HG03442 (cell line): ENCODE results near the gene UBB.

ENCODE experiments used
- ATAC-seq: cut with Tn5 transposase; IDR thresholded peaks from one replicate; pipeline ENCODE4 v1.9.1; 2021; ENCODE audit warnings: mild to moderate bottlenecking, moderate library complexity; ENCODE audit not compliant: unreplicated experiment

The UBB gene

DNA sequence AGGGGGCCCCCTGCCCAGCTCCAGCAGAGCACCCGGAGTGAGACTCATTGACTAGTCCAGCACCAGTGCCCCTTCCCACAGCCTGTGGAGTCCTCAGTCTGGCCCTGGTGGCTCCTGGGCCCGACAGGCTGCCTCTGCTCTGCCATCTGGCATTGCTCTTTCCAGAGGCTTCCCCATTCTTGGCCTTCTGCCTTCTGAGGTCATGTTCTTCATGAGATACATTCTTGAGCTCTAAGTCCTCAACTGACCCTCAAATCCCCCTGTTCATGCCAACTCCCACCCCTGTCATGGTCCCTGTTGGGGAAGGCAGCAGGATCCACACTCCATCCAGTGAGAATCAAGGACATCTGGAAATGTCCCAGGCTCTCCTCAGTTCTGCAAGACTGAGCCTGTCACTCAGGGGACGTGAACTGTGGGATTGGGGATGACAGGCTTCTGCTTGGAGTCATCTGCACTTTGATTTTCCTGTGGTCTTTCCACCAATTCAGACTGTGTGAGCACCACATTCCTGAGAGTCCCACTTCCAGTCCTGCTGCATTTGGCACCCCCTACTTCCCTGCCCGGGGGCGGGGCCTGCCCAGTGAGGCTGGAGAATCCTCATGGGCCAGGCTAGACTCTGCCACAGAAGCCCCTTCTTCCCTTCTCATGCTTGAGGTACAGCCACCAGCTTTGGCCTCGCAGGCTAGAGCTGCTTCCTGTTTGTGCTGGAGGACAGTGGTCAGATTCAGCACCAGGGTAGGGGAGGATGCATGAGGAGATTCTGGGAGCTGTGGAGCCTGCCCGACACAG, 37.2 kb downstream of the UBB start:
- no peak for ATAC-seq

DNA sequence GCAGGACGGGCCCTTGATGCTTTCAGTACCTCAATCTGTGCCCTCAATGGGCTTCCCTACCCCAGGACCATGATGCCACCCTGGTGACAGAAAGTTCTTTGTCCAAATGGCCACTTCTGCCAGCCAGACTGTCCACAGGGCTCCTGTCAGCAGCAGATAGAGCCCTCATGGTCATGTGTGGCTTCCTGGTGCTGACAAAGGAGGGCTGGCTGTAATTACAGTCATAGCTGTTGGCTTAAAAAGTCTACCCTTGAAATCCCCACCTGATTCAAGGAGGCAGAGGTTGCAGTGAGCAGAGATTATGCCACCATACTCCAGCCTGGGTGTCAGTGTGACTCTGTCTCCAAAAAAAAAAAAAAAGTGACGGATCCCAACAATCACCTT, 37.8 kb downstream of the UBB start:
- no peak for ATAC-seq

DNA sequence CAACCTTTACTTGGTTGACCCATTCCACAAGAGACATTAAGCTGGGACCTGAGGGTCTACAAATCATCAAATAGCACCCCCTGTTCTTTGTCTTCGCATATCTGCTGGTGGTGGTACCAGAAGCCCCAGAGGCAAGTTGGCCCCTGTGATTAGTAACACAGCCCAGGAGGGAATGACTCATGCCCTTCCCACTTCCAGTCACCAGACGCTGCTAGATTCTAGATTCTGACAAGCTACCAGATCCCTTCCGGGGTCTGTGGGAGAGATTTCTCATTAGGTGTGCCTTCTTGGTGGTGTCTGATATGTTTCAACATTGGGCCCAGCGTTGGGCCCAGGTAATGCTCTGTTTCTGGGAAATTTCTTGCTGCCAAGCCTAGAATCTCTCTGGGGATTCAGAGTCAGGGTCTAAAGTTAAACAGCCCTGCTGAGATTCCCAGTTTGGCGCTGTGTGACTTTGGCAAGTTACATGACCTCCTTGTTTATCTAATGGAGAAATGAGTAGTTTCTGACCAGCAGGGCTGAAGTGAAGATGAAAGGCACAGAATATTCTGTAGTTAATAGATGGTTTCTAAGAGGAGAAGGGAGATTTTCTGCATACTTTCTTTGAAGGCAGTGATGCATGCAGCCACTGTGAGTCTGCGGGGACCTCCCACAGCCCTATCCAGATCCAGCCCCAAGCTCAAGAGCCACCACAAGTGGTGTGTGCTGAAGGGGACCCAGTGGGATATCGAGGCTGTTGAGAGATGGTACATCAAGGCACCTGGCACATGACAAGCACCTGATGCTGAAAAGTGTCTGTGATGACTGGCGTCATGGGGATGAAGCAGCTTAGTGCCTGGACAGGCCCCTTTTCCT, 38.4 kb downstream of the UBB start:
- ATAC-seq, result peak; percentile 33

DNA sequence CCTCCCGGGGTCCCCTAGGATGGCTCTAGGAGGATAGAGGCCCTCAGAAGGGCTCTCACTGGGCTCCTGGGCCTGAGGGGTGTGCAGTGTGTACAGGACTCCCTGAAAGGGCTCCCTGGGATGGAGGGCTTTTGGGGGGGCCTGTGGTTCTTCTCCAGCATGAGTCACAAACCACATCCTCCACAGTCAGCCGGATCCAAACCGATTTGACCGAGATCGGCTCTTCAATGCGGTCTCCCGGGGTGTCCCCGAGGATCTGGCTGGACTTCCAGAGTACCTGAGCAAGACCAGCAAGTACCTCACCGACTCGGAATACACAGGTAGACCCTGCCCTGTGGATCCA, 39.0 kb downstream of the UBB start:
- peak; percentile 11 for ATAC-seq

DNA sequence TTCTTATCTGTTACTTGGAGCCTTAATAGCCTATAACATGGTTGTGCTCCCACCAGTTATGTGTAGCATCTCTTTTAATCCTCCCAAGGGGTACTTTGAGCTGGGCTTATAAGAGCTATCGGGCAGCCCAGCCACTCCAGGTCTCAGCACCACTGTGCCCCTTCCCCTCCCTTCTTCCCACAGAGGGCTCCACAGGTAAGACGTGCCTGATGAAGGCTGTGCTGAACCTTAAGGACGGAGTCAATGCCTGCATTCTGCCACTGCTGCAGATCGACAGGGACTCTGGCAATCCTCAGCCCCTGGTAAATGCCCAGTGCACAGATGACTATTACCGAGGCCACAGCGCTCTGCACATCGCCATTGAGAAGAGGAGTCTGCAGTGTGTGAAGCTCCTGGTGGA, 41.5 kb downstream of the UBB start:
- ATAC-seq, result no peak

DNA sequence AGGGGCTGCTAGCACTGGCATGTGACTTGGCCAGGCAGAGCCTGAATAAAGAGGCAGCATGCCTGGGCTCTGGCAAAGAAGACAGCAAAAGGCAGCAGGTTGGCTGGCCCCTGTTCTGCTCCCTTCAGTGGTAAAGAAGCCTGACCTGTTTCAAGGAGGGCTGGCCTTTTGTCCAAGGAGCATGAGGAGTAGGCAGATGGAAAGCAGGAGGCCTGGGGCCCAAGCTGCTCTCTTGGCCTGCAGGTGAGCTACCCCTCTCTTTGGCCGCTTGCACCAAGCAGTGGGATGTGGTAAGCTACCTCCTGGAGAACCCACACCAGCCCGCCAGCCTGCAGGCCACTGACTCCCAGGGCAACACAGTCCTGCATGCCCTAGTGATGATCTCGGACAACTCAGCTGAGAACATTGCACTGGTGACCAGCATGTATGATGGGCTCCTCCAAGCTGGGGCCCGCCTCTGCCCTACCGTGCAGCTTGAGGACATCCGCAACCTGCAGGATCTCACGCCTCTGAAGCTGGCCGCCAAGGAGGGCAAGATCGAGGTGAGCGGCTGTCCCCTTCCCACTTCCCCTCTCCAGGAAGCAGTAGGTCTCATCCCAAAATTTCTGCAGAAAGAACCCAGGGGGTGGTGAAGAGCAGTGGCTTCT, 42.5 kb downstream of the UBB start:
- no peak for ATAC-seq

DNA sequence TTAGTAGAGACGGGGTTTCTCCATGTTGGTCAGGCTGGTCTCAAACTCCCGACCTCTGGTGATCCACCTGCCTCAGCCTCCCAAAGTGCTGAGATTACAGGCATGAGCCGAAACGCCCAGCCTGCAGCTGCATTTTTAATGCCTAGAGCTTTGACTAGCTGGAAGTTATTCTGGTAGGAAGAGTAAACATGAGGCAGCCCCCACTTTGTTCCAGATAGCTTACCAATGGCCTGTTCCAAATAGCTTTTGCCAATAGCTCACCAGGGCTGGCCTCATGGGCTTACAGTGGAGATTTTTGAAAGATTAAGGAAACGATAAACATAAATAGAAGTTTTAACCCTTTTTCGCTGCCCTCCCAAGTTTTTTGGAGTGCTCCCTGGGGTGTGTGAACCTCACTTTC, 44.3 kb downstream of the UBB start:
- no peak for ATAC-seq

DNA sequence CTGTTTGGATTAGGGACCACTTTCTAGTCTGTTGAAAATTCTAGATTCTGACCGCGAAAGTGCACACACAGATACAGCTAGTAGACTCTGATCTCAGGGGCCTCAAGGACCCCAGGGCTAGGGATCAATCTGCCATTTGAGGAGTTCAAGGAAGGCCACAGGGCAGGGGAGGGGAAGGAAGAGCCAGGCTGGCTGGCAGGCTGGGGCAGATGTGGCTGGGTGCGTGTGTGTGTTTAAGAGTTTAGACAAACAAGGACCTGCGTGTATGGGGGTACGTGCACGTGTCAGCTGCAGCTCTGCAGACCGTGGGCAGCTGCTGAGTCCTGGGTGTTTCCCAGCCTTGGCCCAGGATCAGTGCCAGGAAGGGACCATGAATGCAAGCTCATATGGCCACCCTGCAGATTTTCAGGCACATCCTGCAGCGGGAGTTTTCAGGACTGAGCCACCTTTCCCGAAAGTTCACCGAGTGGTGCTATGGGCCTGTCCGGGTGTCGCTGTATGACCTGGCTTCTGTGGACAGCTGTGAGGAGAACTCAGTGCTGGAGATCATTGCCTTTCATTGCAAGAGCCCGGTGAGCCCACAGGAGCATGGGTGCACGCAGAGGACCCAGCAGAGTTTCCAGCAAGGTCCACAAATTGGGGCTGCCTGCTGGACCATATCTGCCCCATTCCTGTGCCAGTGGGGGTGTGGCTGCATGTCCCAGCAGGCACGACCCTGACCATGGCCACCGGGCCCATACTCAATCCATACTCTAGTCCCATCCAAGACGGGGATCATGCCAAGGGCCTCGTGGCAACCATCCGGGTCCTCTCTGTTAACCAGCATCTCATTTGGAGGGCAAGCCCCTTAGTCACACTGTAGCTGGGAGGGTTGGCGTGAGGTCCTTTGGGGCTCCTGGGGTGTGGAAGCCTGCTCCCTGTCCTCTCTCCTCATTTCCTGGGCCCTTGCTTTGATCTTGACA, 45.1 kb downstream of the UBB start:
- no peak for ATAC-seq

DNA sequence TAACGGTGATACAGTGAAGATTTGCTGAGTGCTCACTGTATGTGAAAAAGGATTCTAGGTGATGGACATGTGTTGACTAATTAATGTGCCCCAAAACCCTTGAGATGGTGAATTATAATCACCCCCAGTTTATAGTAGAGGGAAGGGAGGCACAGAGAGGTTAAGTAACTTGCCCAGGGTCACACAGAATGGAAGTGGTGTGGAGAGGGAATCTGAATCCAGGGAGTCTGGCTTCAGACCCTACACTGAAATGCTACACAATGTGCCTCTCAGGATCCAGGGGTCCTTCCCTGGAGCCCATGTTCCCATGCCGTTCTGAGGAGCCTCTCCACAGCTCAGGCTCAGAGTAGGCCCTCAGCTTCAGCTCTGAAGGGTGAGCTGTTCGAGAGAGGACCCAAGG, 46.1 kb downstream of the UBB start:
- no peak for ATAC-seq

DNA sequence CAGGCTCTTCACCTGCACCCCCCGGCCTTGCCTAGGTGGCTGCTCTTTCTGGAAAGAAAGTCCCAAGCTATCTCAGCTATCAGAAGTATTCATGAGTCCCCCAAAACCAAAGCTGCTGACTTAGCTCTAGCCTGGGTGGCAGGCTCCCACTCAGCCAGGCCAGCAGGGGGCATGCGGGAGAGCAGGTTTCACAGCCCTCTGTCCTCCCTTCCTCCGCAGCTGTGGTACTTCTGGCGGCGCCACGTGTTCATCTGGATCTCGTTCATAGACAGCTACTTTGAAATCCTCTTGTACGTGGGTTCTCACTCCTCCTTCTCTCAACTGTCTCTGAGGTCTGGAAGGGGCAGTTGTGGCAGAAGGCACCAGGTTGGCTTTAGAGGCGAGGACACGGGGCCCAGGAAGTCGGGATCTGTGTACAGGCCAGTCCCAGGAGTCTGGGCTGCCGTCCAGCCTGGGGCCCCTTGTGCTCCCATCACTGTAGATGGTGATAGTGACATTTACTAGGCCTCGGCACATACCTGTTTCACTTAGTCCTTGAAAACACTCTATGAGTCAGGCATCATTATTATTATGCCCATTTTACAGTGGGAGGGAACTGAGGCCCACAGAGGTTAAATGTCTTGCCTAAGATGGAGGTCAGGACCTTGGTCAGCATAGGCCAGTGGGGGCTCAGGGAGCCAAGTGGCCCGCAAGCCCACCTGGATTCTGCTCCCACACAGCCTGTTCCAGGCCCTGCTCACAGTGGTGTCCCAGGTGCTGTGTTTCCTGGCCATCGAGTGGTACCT, 47.4 kb downstream of the UBB start:
- no peak for ATAC-seq

DNA sequence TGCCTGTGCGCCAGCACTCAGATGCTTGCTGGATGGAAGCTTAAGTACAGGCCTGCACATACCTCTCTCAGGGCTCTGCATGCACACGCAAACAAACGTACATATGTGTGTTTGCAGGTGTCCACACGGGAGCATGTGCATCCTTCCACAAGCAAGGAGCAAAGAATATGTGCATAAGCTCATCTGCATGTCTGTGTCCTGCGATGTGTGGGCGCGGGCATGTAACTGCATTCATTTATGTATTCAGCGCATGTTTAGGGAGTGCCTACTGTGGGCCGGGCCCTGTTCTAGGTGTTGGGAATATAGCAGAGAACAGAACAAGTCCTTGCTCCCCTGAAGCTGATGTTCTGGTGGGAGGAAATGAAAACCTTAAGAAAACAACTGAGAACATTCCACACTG, 48.2 kb downstream of the UBB start:
- no peak for ATAC-seq

DNA sequence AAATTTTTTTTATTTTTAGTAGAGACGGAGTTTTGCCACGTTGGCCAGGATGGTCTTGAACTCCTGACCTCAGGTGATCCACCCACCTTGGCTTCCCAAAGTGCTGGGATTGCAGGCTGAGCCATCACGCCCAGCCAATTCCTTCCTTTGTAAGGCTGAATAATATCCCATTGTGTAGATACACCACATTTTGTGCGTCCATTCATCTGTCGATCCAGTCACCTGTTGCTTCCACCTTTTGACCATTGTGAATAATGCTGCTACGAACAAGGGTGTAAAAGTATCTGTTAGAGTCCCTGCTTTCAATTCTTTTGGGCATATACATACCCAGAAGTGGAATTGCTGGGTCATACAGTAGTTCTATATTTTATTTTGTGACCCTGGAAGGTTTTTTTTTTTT, 49.8 kb downstream of the UBB start:
- no peak for ATAC-seq

DNA sequence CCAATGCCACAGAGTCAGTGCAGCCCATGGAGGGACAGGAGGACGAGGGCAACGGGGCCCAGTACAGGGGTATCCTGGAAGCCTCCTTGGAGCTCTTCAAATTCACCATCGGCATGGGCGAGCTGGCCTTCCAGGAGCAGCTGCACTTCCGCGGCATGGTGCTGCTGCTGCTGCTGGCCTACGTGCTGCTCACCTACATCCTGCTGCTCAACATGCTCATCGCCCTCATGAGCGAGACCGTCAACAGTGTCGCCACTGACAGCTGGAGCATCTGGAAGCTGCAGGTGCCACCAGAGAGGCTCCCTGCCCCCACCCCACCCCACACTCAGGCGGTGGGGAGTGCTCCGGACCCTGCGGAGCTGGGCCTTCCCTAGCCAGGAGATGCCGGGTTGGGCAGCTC, 51.1 kb downstream of the UBB start:
- ATAC-seq, result no peak
